Osteocyte (in vitro differentiated cells): ENCODE results near the gene YWHAQ. TPM values are rescaled to one million over a fixed set of nuclear protein-coding genes. Genes with fewer than 3 reads are reported as not detected.

ENCODE experiments used
- DNase-seq: peaks from one replicate; pipeline ENCODE4 v3.0.0; 2021; ENCODE audit warnings: mixed read lengths; ENCODE audit not compliant: unreplicated experiment; ENCODE audit errors: extremely low spot score
- H3K27ac Mint-ChIP-seq: one replicate; pipeline ENCODE4 v1.8.0; 2021; ENCODE audit warnings: mild to moderate bottlenecking, mixed read lengths; ENCODE audit not compliant: unreplicated experiment
- H3K27me3 Mint-ChIP-seq: one replicate; pipeline ENCODE4 v1.8.0; 2021; ENCODE audit warnings: mixed read lengths; ENCODE audit not compliant: unreplicated experiment
- H3K36me3 Mint-ChIP-seq: one replicate; pipeline ENCODE4 v1.8.0; 2021; ENCODE audit warnings: mixed read lengths; ENCODE audit not compliant: unreplicated experiment
- H3K4me1 Mint-ChIP-seq: one replicate; pipeline ENCODE4 v1.8.0; 2021; ENCODE audit warnings: mixed read lengths; ENCODE audit not compliant: unreplicated experiment
- H3K4me3 Mint-ChIP-seq: one replicate; pipeline ENCODE4 v1.8.0; 2021; ENCODE audit warnings: mild to moderate bottlenecking, moderate library complexity, mixed read lengths; ENCODE audit not compliant: unreplicated experiment
- H3K9me3 Mint-ChIP-seq: one replicate; pipeline ENCODE4 v1.8.0; 2021; ENCODE audit warnings: mixed read lengths; ENCODE audit not compliant: unreplicated experiment
- total RNA-seq: library from RNA; stranded (reverse); gene quantifications from 2 replicates; pipeline ENCODE4 v1.2.1, GENCODE V29; 2021
- TF ChIP-seq, protein P1 (sequence below): fragments of 200-600 bp; sonication (generic); IDR thresholded peaks from 2 replicates; pipeline ENCODE4 v1.5.0; 2021; ENCODE audit warnings: antibody characterized with exemption, mild to moderate bottlenecking, moderate library complexity

The YWHAQ gene
- total RNA-seq, 1 donor from 2014 or later: 296 TPM

- Mint-ChIP-seq H3K4me3 (no peak overlapping the region), H3K27ac (peak overlapping the region; percentile 94), H3K27me3 (no peaks in the 10 kb centered on the region), H3K9me3 (peaks cover 2% of the 10 kb centered on the region), H3K36me3 (no peaks in the 10 kb centered on the region), H3K4me1 (peaks cover 66% of the 10 kb centered on the region)
- TF ChIP-seq, protein P1, sequence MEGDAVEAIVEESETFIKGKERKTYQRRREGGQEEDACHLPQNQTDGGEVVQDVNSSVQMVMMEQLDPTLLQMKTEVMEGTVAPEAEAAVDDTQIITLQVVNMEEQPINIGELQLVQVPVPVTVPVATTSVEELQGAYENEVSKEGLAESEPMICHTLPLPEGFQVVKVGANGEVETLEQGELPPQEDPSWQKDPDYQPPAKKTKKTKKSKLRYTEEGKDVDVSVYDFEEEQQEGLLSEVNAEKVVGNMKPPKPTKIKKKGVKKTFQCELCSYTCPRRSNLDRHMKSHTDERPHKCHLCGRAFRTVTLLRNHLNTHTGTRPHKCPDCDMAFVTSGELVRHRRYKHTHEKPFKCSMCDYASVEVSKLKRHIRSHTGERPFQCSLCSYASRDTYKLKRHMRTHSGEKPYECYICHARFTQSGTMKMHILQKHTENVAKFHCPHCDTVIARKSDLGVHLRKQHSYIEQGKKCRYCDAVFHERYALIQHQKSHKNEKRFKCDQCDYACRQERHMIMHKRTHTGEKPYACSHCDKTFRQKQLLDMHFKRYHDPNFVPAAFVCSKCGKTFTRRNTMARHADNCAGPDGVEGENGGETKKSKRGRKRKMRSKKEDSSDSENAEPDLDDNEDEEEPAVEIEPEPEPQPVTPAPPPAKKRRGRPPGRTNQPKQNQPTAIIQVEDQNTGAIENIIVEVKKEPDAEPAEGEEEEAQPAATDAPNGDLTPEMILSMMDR: no peak
- DNase-seq: no peak
Observed at GRCh38 chr2:9657083-9657482, 26.3 kb upstream of the YWHAQ start.

DNA sequence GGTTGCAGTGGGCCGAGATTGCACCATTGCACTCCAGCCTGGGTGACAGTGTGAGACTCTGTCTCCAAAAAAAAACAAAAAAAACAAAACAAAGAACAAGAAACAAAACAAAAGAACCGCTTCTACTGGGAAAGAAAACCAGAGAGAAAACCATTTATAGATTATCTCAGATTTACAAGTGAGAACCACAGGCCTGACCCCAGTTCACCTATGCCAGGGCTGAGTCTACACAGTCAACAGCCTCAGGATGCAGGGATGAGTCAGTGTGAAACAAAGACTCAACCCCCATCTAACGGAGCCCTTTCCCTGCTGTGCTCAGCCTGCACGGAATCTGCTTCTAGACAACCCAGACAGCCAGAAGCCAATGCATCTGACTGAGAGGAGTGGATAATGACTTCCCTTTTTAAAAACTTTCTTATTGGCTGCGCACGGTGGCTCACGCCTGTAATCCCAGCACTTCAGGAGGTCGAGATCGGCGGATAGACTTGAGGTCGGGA, 25.5 kb upstream of the YWHAQ start:
- Mint-ChIP-seq H3K27ac (peak overlapping the region; percentile 94), H3K27me3 (no peaks in the 10 kb centered on the region), H3K4me1 (peaks cover 66% of the 10 kb centered on the region), H3K9me3 (peaks cover 5% of the 10 kb centered on the region), H3K4me3 (peak overlapping the region; percentile 46), H3K36me3 (no peaks in the 10 kb centered on the region)
- TF ChIP-seq, protein P1: no peak
- DNase-seq: peak; percentile 86

DNA sequence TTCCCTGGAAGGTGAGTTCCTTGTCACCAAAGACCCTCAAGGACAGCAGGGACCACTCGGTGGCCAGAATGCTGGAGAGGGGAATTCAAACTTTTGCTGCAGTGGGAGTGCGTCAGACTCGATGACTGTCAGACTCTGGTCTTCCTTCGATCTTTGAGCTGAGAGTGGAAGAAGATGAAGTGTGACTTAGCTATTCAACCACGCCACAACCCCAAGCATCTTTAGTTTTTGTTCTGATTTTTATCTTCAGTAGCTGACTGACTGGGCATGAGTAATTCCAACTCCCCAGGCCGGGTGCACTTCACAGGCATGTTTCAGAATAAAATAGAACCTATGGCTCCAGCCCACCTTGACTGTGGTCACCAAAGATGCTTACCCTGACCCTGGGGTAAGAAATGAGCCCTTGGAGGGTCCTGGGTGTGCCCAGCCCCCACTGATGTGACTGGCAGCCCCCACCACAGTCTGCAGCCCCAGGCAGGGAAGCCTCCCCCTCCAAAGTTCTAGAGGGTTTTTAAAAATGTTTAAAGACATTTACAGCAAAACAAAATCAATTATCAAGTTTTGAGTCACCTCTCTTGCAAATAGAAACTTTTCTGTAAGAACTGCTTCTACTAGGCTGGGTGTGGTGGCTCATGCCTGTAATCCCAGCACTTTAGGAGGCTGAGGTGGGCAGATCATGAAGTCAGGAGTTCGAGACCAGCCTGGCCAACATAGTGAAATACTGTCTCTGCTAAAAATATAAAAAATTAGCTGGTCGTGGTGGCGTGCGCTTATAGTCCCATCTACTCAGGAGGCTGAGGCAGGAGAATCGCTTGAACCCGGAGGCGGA, 24.9 kb upstream of the YWHAQ start:
- Mint-ChIP-seq H3K27me3 (no peaks in the 10 kb centered on the region), H3K4me3 (peak overlapping the region; percentile 11), H3K9me3 (peaks cover 5% of the 10 kb centered on the region), H3K4me1 (peaks cover 66% of the 10 kb centered on the region), H3K27ac (peak overlapping the region; percentile 94), H3K36me3 (no peaks in the 10 kb centered on the region)
- TF ChIP-seq, protein P1: no peak
- DNase-seq: no peak

- Mint-ChIP-seq H3K9me3 (peaks cover 5% of the 10 kb centered on the region), H3K27me3 (no peaks in the 10 kb centered on the region), H3K36me3 (no peaks in the 10 kb centered on the region), H3K27ac (no peak overlapping the region), H3K4me3 (no peak overlapping the region), H3K4me1 (peaks cover 67% of the 10 kb centered on the region)
- no peak for DNase-seq
- TF ChIP-seq, protein P1: no peak
Observed at GRCh38 chr2:9654452-9655100, 23.8 kb upstream of the YWHAQ start.
